Common myeloid progenitor, CD34-positive (primary cell): Measurements from ENCODE around the gene AMPD2.

ENCODE experiments used
- CTCF ChIA-PET: fragments of 350-600 bp; sonication (Branson Sonifier 250); formaldehyde crosslinking; loops from one replicate; lab custom pipeline; 2021; ENCODE audit warnings: antibody characterized with exemption; lab: Charles Lee
- POLR2A ChIA-PET: fragments of 350-600 bp; sonication (Branson Sonifier 250); formaldehyde crosslinking; loops from one replicate; lab custom pipeline; 2021; ENCODE audit warnings: antibody characterized with exemption; lab: Charles Lee
- DNase-seq, 3 donors: peaks; one replicate each; pipeline versions ENCODE4 v3.0.0 to v3.0.0-alpha.2; 2013
- H3K27ac ChIP-seq, 2 experiments: 1 replicate in 1 of 2; 2 replicates in 1 of 2; pipeline ENCODE4 v1.7.0; 2013; ENCODE audit warnings: inconsistent platforms in 2 of 2, low read length in 2 of 2, mild to moderate bottlenecking in 2 of 2, low read depth in 1 of 2, moderate library complexity in 1 of 2; ENCODE audit not compliant: severe bottlenecking in 2 of 2, insufficient read depth in 1 of 2, poor library complexity in 1 of 2
- H3K27me3 ChIP-seq, 5 experiments: replicated peaks in 2 of 5; 1 replicate in 3 of 5; 2 replicates in 2 of 5; pipeline versions ENCODE4 v1.6.1 to v1.7.0; 2013; ENCODE audit warnings: low read length in 4 of 5, mild to moderate bottlenecking in 2 of 5, moderate library complexity in 2 of 5, inconsistent platforms in 1 of 5; ENCODE audit not compliant: insufficient read depth in 5 of 5, control insufficient read depth in 4 of 5
- H3K36me3 ChIP-seq, 4 experiments: 1 replicate in 2 of 4; 2 replicates in 2 of 4; pipeline versions ENCODE4 v1.6.1 to v1.7.0; 2013; ENCODE audit warnings: low read length in 3 of 4, control low read depth in 1 of 4, mild to moderate bottlenecking in 1 of 4; ENCODE audit not compliant: control insufficient read depth in 4 of 4, insufficient read depth in 4 of 4
- H3K4me1 ChIP-seq, 4 experiments: 1 replicate in 3 of 4; 2 replicates in 1 of 4; pipeline versions ENCODE4 v1.6.1 to v1.7.1; 2013; ENCODE audit warnings: low read length in 3 of 4, mild to moderate bottlenecking in 3 of 4, control low read depth in 1 of 4, inconsistent platforms in 1 of 4, moderate library complexity in 1 of 4; ENCODE audit not compliant: control insufficient read depth in 4 of 4, insufficient read depth in 4 of 4; ENCODE audit errors: control extremely low read depth in 1 of 4
- H3K4me3 ChIP-seq, 7 experiments: 1 replicate in 4 of 7; 2 replicates in 3 of 7; pipeline versions ENCODE4 v1.5.1 to v1.7.0; 2013; ENCODE audit warnings: mild to moderate bottlenecking in 7 of 7, low read length in 6 of 7, moderate library complexity in 6 of 7, inconsistent platforms in 2 of 7, low read depth in 2 of 7, control low read depth in 1 of 7; ENCODE audit not compliant: insufficient read depth in 4 of 7, control insufficient read depth in 1 of 7; ENCODE audit errors: extremely low read depth in 1 of 7
- H3K9me3 ChIP-seq, 5 experiments: 1 replicate in 4 of 5; 2 replicates in 1 of 5; pipeline versions ENCODE4 v1.6.1 to v1.7.1; 2013; ENCODE audit warnings: low read length in 4 of 5, mild to moderate bottlenecking in 2 of 5, inconsistent platforms in 1 of 5, low read depth in 1 of 5, moderate library complexity in 1 of 5; ENCODE audit not compliant: control insufficient read depth in 4 of 5, insufficient read depth in 2 of 5; ENCODE audit errors: control extremely low read depth in 1 of 5
- WGBS: methylation state at CpG from one replicate; pipeline ENCODE4 v1.1.5; 2013; ENCODE audit not compliant: insufficient coverage; 5-methylcytosine and 5-hydroxymethylcytosine counted together

AMPD2 gene

GRCh38 chr1:109624201-109625010 lies 4.8 kb downstream of the AMPD2 start:
- DNase-seq, result peak in 2 of 3 donors; percentile 63 to 69
- H3K27ac ChIP-seq, result peak overlapping the region; percentile 66 to 99
- H3K36me3 ChIP-seq, result peaks cover 19 to 45% (median 36%) of the 10 kb centered on the region in 4 experiments
- WGBS, result 38% methylated on average over 2 of the region's 17 CpGs
- CTCF ChIA-PET, result interaction anchor here (0.7 to 25.8 kb wide), 13 partner anchors 9 to 120 kb away, joined by 3 to 430 read pairs (median 11); partner anchors contain the start of genes GNAI3 and GPR61
- H3K9me3 ChIP-seq, result no peaks in the 10 kb centered on the region
- no peaks in the 10 kb centered on the region for H3K27me3 ChIP-seq
- peaks cover 15 to 54% (median 50%) of the 10 kb centered on the region in 4 experiments for H3K4me1 ChIP-seq
- POLR2A ChIA-PET, result interaction anchor here (0.7 to 1.8 kb wide), 2 partner anchors 76 to 506 kb away, joined by 3 to 10 read pairs; partner anchors contain the start of gene GNAI3
- peak overlapping the region; percentile 15 to 97 (median 63) for H3K4me3 ChIP-seq

- Histone ChIP-seq H3K27me3 (no peaks in the 10 kb centered on the region), H3K9me3 (no peaks in the 10 kb centered on the region), H3K4me3 (peak overlapping the region in 1 of 7 experiments; percentile 97), H3K27ac (peak overlapping the region in 1 of 2 experiments; percentile 99), H3K4me1 (peaks cover 14 to 50% (median 46%) of the 10 kb centered on the region in 4 experiments), H3K36me3 (peaks cover 21 to 52% (median 43%) of the 10 kb centered on the region in 4 experiments)
- ChIA-PET POLR2A (interaction anchor here (1.8 kb wide), 1 partner anchor 76 kb away, joined by 10 read pairs; the partner anchor contains the start of gene GNAI3), CTCF (interaction anchor here (0.9 to 25.8 kb wide), 12 partner anchors 8 to 102 kb away, joined by 3 to 430 read pairs (median 15); partner anchors contain the start of genes GNAI3 and GPR61)
- DNase-seq, result no peak
- 94% methylated on average over 16 of the region's 16 CpGs for WGBS
Observed at GRCh38 chr1:109625176-109625575, 5.5 kb downstream of the AMPD2 start.

GRCh38 chr1:109625601-109626560 lies 6.2 kb downstream of the AMPD2 start:
- H3K27ac ChIP-seq, result peak overlapping the region in 1 of 2 experiments; percentile 99
- H3K27me3 ChIP-seq, result no peaks in the 10 kb centered on the region
- peaks cover 22 to 57% (median 47%) of the 10 kb centered on the region in 4 experiments for H3K36me3 ChIP-seq
- no peaks in the 10 kb centered on the region for H3K9me3 ChIP-seq
- ChIA-PET CTCF (interaction anchor here (0.9 to 25.8 kb wide), 9 partner anchors 10 to 102 kb away, joined by 3 to 430 read pairs (median 26); partner anchors contain the start of genes GNAI3 and GPR61), POLR2A (no interaction called here)
- no peak overlapping the region for H3K4me3 ChIP-seq
- H3K4me1 ChIP-seq, result peaks cover 14 to 46% (median 43%) of the 10 kb centered on the region in 4 experiments
- WGBS, result 98% methylated on average over 21 of the region's 32 CpGs
- DNase-seq, result no peak

GRCh38 chr1:109626682-109627408 lies 7.2 kb downstream of the AMPD2 start:
- WGBS, result 97% methylated on average over 12 of the region's 21 CpGs
- POLR2A ChIA-PET, result interaction anchor here (0.7 kb wide), 1 partner anchor 78 kb away, joined by 3 read pairs; no protein-coding TSS in a partner anchor
- no peak overlapping the region for H3K27ac ChIP-seq
- peaks cover 14 to 38% (median 37%) of the 10 kb centered on the region in 4 experiments for H3K4me1 ChIP-seq
- CTCF ChIA-PET, result interaction anchor here (1.0 to 25.8 kb wide), 6 partner anchors 10 to 88 kb away, joined by 4 to 430 read pairs (median 58); partner anchors contain the start of genes GNAI3 and GPR61
- H3K4me3 ChIP-seq, result no peak overlapping the region
- peaks cover 25 to 67% (median 57%) of the 10 kb centered on the region in 4 experiments for H3K36me3 ChIP-seq
- DNase-seq, result no peak
- H3K9me3 ChIP-seq, result no peaks in the 10 kb centered on the region
- no peaks in the 10 kb centered on the region for H3K27me3 ChIP-seq

GRCh38 chr1:109627692-109628399 lies 8.2 kb downstream of the AMPD2 start:
- Histone ChIP-seq H3K27me3 (no peaks in the 10 kb centered on the region), H3K9me3 (no peaks in the 10 kb centered on the region), H3K4me3 (no peak overlapping the region), H3K36me3 (peaks cover 25 to 77% (median 62%) of the 10 kb centered on the region in 4 experiments), H3K27ac (no peak overlapping the region), H3K4me1 (peaks cover 5 to 28% (median 27%) of the 10 kb centered on the region in 4 experiments)
- CTCF ChIA-PET, result interaction anchor here (1.0 to 25.8 kb wide), 9 partner anchors 8 to 89 kb away, joined by 4 to 430 read pairs (median 19); partner anchors contain the start of genes AMPD2, GNAI3, GNAT2 and GPR61
- POLR2A ChIA-PET, result interaction anchor here (0.7 to 2.0 kb wide), 2 partner anchors 8 to 79 kb away, joined by 3 to 5 read pairs; partner anchors contain the start of genes AMPD2 and GNAT2
- WGBS, result 95% methylated on average over 23 of the region's 23 CpGs
- DNase-seq, result no peak
